Gastroesophageal sphincter (tissue), 4 donors: ENCODE data around the gene PDE6A. TPM values are rescaled to one million over a fixed set of nuclear protein-coding genes. Genes with fewer than 3 reads are reported as not detected.

Experiments used
- ATAC-seq: fragments of 150-250 bp; one replicate; pipeline ENCODE4 v1.9.1; 2016; ENCODE audit warnings: mild to moderate bottlenecking, moderate library complexity
- H3K27ac ChIP-seq, 4 donors: fragments of 200-600 bp; sonication (generic) in 3 of 4; 1 replicate in 3 of 4; 2 replicates in 1 of 4; pipeline ENCODE4 v1.5.1; 2016 to 2019
- H3K27me3 ChIP-seq: fragments of 200-600 bp; sonication (generic); one replicate; pipeline ENCODE4 v1.5.1; 2019
- H3K36me3 ChIP-seq, 2 donors: fragments of 200-600 bp; sonication (generic); one replicate each; pipeline ENCODE4 v1.5.1; 2019; ENCODE audit warnings: control low read depth in 1 of 2
- H3K4me1 ChIP-seq, 3 donors: fragments of 200-600 bp; sonication (generic); 1 replicate in 2 of 3; 2 replicates in 1 of 3; pipeline ENCODE4 v1.5.1; 2016 to 2019; ENCODE audit warnings: control low read depth in 2 of 3
- H3K4me3 ChIP-seq, 2 donors: fragments of 200-600 bp; sonication (generic); one replicate each; pipeline ENCODE4 v1.5.1; 2019; ENCODE audit warnings: mild to moderate bottlenecking in 1 of 2, moderate library complexity in 1 of 2
- H3K9me3 ChIP-seq, 3 donors: fragments of 200-600 bp; sonication (generic); one replicate each; pipeline ENCODE4 v1.5.1; 2017 to 2019; ENCODE audit warnings: control low read depth in 2 of 3
- CTCF ChIP-seq, 4 experiments: fragments of 200-600 bp in 2 of 4; fragments of 450-650 bp in 2 of 4; sonication (generic) in 1 of 4; IDR thresholded peaks; one replicate each; pipeline ENCODE4 v1.5.1; 2017 to 2019; ENCODE audit warnings: antibody characterized with exemption in 4 of 4, mild to moderate bottlenecking in 2 of 4, moderate library complexity in 2 of 4
- EP300 ChIP-seq: sonication (generic); formaldehyde crosslinking; IDR thresholded peaks from one replicate; pipeline ENCODE4 v1.6.1; 2017; ENCODE audit warnings: antibody characterized with exemption, mild to moderate bottlenecking
- POLR2A ChIP-seq, 2 donors: fragments of 450-650 bp; IDR thresholded peaks; one replicate each; pipeline ENCODE4 v1.6.1; 2017; ENCODE audit warnings: antibody characterized with exemption in 2 of 2, mild to moderate bottlenecking in 2 of 2, moderate library complexity in 1 of 2
- POLR2AphosphoS5 ChIP-seq: sonication (generic); formaldehyde crosslinking; IDR thresholded peaks from one replicate; pipeline ENCODE4 v1.6.1; 2017; ENCODE audit warnings: antibody characterized with exemption
- WGBS, 2 donors: methylation state at CpG; one replicate each; pipeline ENCODE4 v1.1.5; 2018; ENCODE audit warnings: low coverage in 1 of 2; 5-methylcytosine and 5-hydroxymethylcytosine counted together
- total RNA-seq, 4 donors: library from RNA; depleted of rRNA; stranded (reverse); fragments of >200 nt; gene quantifications; one replicate each; pipeline ENCODE4 v1.1.0, GENCODE V29; 2016

Gene PDE6A
- total RNA-seq, 4 donors from 2014 or later = 0.05 TPM; not detected in 3

- Histone ChIP-seq H3K4me3 (no peak overlapping the region), H3K36me3 (no peaks in the 10 kb centered on the region), H3K4me1 (no peaks in the 10 kb centered on the region), H3K27me3 (peaks cover 32% of the 10 kb centered on the region), H3K9me3 (no peaks in the 10 kb centered on the region), H3K27ac (no peak overlapping the region)
- no peak for ATAC-seq
- no peak for TF ChIP-seq CTCF (IDR thresholded peaks at IDR 0.05)
- no peak for TF ChIP-seq POLR2AphosphoS5
- no peak for TF ChIP-seq EP300
- TF ChIP-seq POLR2A (IDR thresholded peaks at IDR 0.05) = no peak
- WGBS, 2 donors = 67 to 84% methylated on average over 2 to 7 of the region's 7 CpGs
Observed at GRCh38 chr5:149915392-149916260, 29.0 kb downstream of the PDE6A start.

- no peaks in the 10 kb centered on the region for H3K4me1 ChIP-seq
- H3K4me3 ChIP-seq = no peak overlapping the region
- H3K27me3 ChIP-seq = peaks cover 30% of the 10 kb centered on the region
- TF ChIP-seq POLR2AphosphoS5 (no peak), POLR2A (IDR thresholded peaks at IDR 0.05) (no peak), EP300 (no peak), CTCF (IDR thresholded peaks at IDR 0.05) (no peak)
- H3K36me3 ChIP-seq = no peaks in the 10 kb centered on the region
- no peaks in the 10 kb centered on the region for H3K9me3 ChIP-seq
- H3K27ac ChIP-seq = no peak overlapping the region
- no peak for ATAC-seq
- 82 to 83% methylated on average over 5 to 6 of the region's 7 CpGs for WGBS, 2 donors
Observed at GRCh38 chr5:149913436-149914419, 30.9 kb downstream of the PDE6A start.

- H3K36me3 ChIP-seq = no peaks in the 10 kb centered on the region
- no peak for ATAC-seq
- no peak for TF ChIP-seq EP300
- no peaks in the 10 kb centered on the region for H3K9me3 ChIP-seq
- H3K4me1 ChIP-seq = no peaks in the 10 kb centered on the region
- H3K27ac ChIP-seq = no peak overlapping the region
- H3K27me3 ChIP-seq = peaks cover 21% of the 10 kb centered on the region
- WGBS, 2 donors = 73 to 92% methylated on average over 2 to 3 of the region's 3 CpGs
- H3K4me3 ChIP-seq = no peak overlapping the region
Observed at GRCh38 chr5:149912226-149912871, 32.2 kb downstream of the PDE6A start.

- ATAC-seq = no peak
- no peak overlapping the region for H3K27ac ChIP-seq
- TF ChIP-seq POLR2AphosphoS5 (no peak), CTCF (IDR thresholded peaks at IDR 0.05) (no peak), EP300 (no peak), POLR2A (IDR thresholded peaks at IDR 0.05) (no peak)
- WGBS, 2 donors = 86 to 100% methylated on average over 1 of the region's 1 CpG
- no peak overlapping the region for H3K4me3 ChIP-seq
- H3K36me3 ChIP-seq = no peaks in the 10 kb centered on the region
- peaks cover 19% of the 10 kb centered on the region for H3K27me3 ChIP-seq
- no peaks in the 10 kb centered on the region for H3K9me3 ChIP-seq
- H3K4me1 ChIP-seq = no peaks in the 10 kb centered on the region
Observed at GRCh38 chr5:149911031-149911430, 33.6 kb downstream of the PDE6A start.

GRCh38 chr5:149907828-149908227, 36.8 kb downstream of the PDE6A start:
- Histone ChIP-seq H3K4me1 (no peaks in the 10 kb centered on the region), H3K27ac (no peak overlapping the region), H3K27me3 (peaks cover 15% of the 10 kb centered on the region), H3K9me3 (no peaks in the 10 kb centered on the region), H3K36me3 (no peaks in the 10 kb centered on the region), H3K4me3 (no peak overlapping the region)
- TF ChIP-seq EP300 (no peak), CTCF (IDR thresholded peaks at IDR 0.05) (no peak), POLR2AphosphoS5 (no peak), POLR2A (IDR thresholded peaks at IDR 0.05) (no peak)
- no peak for ATAC-seq
- WGBS, 2 donors = 45 to 70% methylated on average over 3 of the region's 3 CpGs
